GM12878 (cell line): ENCODE results near the gene GGA2. TPM values are rescaled to one million over a fixed set of nuclear protein-coding genes. Genes with fewer than 3 reads are reported as not detected.

Experiments used
- CBFB ChIP-seq: IDR thresholded peaks from 2 replicates; pipeline ENCODE4 v1.6.1; 2016; ENCODE audit warnings: antibody characterized with exemption, low read depth
- CBX3 ChIP-seq: fragments of 200-600 bp; sonication (generic); IDR thresholded peaks from 2 replicates; pipeline ENCODE4 v1.6.1; 2016; ENCODE audit warnings: low read depth, borderline replicate concordance
- CHD4 ChIP-seq: fragments of 200-600 bp; sonication (generic); IDR thresholded peaks from 2 replicates; pipeline ENCODE4 v1.6.1; 2016; ENCODE audit warnings: mild to moderate bottlenecking
- DPF2 ChIP-seq: fragments of 450-650 bp; IDR thresholded peaks from 2 replicates; pipeline ENCODE4 v1.6.1; 2017; ENCODE audit warnings: mild to moderate bottlenecking
- FOS ChIP-seq: IDR thresholded peaks from 3 replicates; pipeline ENCODE4 v1.6.1; 2011; ENCODE audit warnings: borderline replicate concordance; ENCODE audit not compliant: insufficient read length; ENCODE audit errors: extremely low read depth
- HDAC2 ChIP-seq: fragments of 200-600 bp; sonication (generic); IDR thresholded peaks from 2 replicates; pipeline ENCODE4 v1.6.1; 2017
- IRF4 ChIP-seq: IDR thresholded peaks from 2 replicates; pipeline ENCODE4 v1.6.1; 2011; ENCODE audit warnings: low read depth, low read length
- MAX ChIP-seq: IDR thresholded peaks from 2 replicates; pipeline ENCODE4 v1.6.1; 2012; ENCODE audit warnings: low read depth, low read length, improper control_type of control experiment
- MEF2A ChIP-seq: IDR thresholded peaks from 2 replicates; pipeline ENCODE4 v1.6.1; 2011; ENCODE audit warnings: low read depth, mild to moderate bottlenecking, low read length, moderate library complexity; ENCODE audit not compliant: insufficient read depth
- POU2F2 ChIP-seq: IDR thresholded peaks from 3 replicates; pipeline ENCODE4 v1.6.1; 2011; ENCODE audit warnings: low read depth, mild to moderate bottlenecking, low read length, borderline replicate concordance
- RAD21 ChIP-seq: IDR thresholded peaks from 2 replicates; pipeline ENCODE4 v1.6.1; 2011; ENCODE audit warnings: mild to moderate bottlenecking, low read depth, low read length, moderate library complexity; ENCODE audit not compliant: insufficient read depth
- SREBF1 ChIP-seq: IDR thresholded peaks from 2 replicates; pipeline ENCODE4 v1.6.1; 2012; ENCODE audit warnings: mild to moderate bottlenecking, low read length
- STAT1 ChIP-seq: fragments of 450-650 bp; conservative IDR thresholded peaks from 2 replicates; pipeline ENCODE4 v1.6.1; 2014; ENCODE audit warnings: antibody characterized with exemption, mild to moderate bottlenecking
- SUPT20H ChIP-seq: IDR thresholded peaks from 2 replicates; pipeline ENCODE4 v1.6.1; 2011; ENCODE audit warnings: low read depth, mild to moderate bottlenecking, low read length, moderate library complexity, borderline replicate concordance; ENCODE audit not compliant: control insufficient read depth
- SUZ12 ChIP-seq: fragments of 200-600 bp; sonication (generic); IDR thresholded peaks from one replicate; pipeline ENCODE4 v1.6.1; 2018; ENCODE audit warnings: antibody characterized with exemption, mild to moderate bottlenecking; ENCODE audit not compliant: unreplicated experiment
- TAF1 ChIP-seq: IDR thresholded peaks from 2 replicates; pipeline ENCODE4 v1.6.1; 2011; ENCODE audit warnings: mild to moderate bottlenecking, low read depth, low read length, borderline replicate concordance
- YBX1 ChIP-seq: fragments of 450-650 bp; IDR thresholded peaks from 2 replicates; pipeline ENCODE4 v1.6.1; 2016; ENCODE audit warnings: antibody characterized with exemption
- YY1 ChIP-seq: IDR thresholded peaks from 2 replicates; pipeline ENCODE4 v1.6.1; 2011; ENCODE audit warnings: low read depth, mild to moderate bottlenecking, low read length
- ZNF207 ChIP-seq: fragments of 450-650 bp; IDR thresholded peaks from 2 replicates; pipeline ENCODE4 v1.6.1; 2014; ENCODE audit warnings: antibody characterized with exemption, mild to moderate bottlenecking, borderline replicate concordance
- ZSCAN29 ChIP-seq: fragments of 450-650 bp; IDR thresholded peaks from 2 replicates; pipeline ENCODE4 v1.6.1; 2017; ENCODE audit warnings: mild to moderate bottlenecking, moderate library complexity
- polyA plus RNA-seq, 11 experiments: library from polyadenylated mRNA; depleted of rRNA in 4 of 11; unstranded in 6 of 11; stranded (reverse) in 5 of 11; fragments of >200 nt; fragmentation: Nextera tagmentation in 4 of 11; fragmentation: Illumina TruSeq in 1 of 11; extraction: Ambion mirVana in 4 of 11; extraction: Trizol in 1 of 11; gene quantifications; 1 replicate in 1 of 11; 2 replicates in 10 of 11; pipeline versions ENCODE4 v1.2.1 to v1.2.3, GENCODE V29; 2011 to 2016; ENCODE audit warnings: inconsistent platforms in 2 of 11, missing spikeins in 2 of 11, low read depth in 1 of 11
- total RNA-seq, 4 experiments: library from RNA; depleted of rRNA in 3 of 4; stranded (reverse); fragments of >200 nt in 3 of 4; fragmentation: Illumina TruSeq in 1 of 4; extraction: Trizol in 1 of 4; gene quantifications; 2 replicates each; pipeline versions ENCODE4 v1.2.1 to v1.2.3, GENCODE V29; 2013 to 2021
- TF ChIP-seq, protein P1 (sequence below): IDR thresholded peaks from 2 replicates; pipeline ENCODE4 v1.6.1; 2012; ENCODE audit warnings: low read depth, low read length, improper control_type of control experiment
- TF ChIP-seq, protein P2 (sequence below): fragments of 450-650 bp; IDR thresholded peaks from 2 replicates; pipeline ENCODE4 v1.6.1; 2014; ENCODE audit warnings: mild to moderate bottlenecking
- TF ChIP-seq, protein P3 (sequence below): fragments of 450-650 bp; IDR thresholded peaks from 2 replicates; pipeline ENCODE4 v1.6.1; 2017; ENCODE audit warnings: mild to moderate bottlenecking, moderate library complexity
- TF ChIP-seq, protein P4 (sequence below): fragments of 450-650 bp; IDR thresholded peaks from 2 replicates; pipeline ENCODE4 v1.6.1; 2017; ENCODE audit warnings: borderline replicate concordance

Gene GGA2
- total and polyA plus RNA-seq, 10 of the 15 experiments (the other 5 are each of a cell fraction or from before 2014, with no cell fraction given): 14.1 to 153 (median 86.6) TPM

GRCh38 chr16:23452572-23453337, 57.5 kb downstream of the GGA2 start, which contains the start of gene COG7 (continued):
- TF ChIP-seq, protein P1, sequence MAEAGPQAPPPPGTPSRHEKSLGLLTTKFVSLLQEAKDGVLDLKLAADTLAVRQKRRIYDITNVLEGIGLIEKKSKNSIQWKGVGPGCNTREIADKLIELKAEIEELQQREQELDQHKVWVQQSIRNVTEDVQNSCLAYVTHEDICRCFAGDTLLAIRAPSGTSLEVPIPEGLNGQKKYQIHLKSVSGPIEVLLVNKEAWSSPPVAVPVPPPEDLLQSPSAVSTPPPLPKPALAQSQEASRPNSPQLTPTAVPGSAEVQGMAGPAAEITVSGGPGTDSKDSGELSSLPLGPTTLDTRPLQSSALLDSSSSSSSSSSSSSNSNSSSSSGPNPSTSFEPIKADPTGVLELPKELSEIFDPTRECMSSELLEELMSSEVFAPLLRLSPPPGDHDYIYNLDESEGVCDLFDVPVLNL: no peak
- TF ChIP-seq HDAC2 (no peak), IRF4 (no peak), RAD21 (no peak), ZSCAN29 (no peak), MEF2A (0 out of 2 replicates have a peak, but pooled peaks have one; percentile 22), MAX (no peak), STAT1 (0 out of 2 replicates have a peak, but pooled peaks have one; percentile 77), SUZ12 (no peak), ZNF207 (peak; percentile 69), POU2F2 (no peak), FOS (no peak), CBX3 (no peak), SUPT20H (no peak), SREBF1 (no peak), CHD4 (no peak), DPF2 (peak; percentile 73; the same call in 1 of the 2 replicates), CBFB (peak; percentile 88), YY1 (peak; percentile 53; the same call in 1 of the 2 replicates), YBX1 (no peak), TAF1 (peak; percentile 33; the same call in 1 of the 2 replicates)
- TF ChIP-seq, protein P2, sequence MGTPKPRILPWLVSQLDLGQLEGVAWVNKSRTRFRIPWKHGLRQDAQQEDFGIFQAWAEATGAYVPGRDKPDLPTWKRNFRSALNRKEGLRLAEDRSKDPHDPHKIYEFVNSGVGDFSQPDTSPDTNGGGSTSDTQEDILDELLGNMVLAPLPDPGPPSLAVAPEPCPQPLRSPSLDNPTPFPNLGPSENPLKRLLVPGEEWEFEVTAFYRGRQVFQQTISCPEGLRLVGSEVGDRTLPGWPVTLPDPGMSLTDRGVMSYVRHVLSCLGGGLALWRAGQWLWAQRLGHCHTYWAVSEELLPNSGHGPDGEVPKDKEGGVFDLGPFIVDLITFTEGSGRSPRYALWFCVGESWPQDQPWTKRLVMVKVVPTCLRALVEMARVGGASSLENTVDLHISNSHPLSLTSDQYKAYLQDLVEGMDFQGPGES: no peak
- TF ChIP-seq, protein P3, sequence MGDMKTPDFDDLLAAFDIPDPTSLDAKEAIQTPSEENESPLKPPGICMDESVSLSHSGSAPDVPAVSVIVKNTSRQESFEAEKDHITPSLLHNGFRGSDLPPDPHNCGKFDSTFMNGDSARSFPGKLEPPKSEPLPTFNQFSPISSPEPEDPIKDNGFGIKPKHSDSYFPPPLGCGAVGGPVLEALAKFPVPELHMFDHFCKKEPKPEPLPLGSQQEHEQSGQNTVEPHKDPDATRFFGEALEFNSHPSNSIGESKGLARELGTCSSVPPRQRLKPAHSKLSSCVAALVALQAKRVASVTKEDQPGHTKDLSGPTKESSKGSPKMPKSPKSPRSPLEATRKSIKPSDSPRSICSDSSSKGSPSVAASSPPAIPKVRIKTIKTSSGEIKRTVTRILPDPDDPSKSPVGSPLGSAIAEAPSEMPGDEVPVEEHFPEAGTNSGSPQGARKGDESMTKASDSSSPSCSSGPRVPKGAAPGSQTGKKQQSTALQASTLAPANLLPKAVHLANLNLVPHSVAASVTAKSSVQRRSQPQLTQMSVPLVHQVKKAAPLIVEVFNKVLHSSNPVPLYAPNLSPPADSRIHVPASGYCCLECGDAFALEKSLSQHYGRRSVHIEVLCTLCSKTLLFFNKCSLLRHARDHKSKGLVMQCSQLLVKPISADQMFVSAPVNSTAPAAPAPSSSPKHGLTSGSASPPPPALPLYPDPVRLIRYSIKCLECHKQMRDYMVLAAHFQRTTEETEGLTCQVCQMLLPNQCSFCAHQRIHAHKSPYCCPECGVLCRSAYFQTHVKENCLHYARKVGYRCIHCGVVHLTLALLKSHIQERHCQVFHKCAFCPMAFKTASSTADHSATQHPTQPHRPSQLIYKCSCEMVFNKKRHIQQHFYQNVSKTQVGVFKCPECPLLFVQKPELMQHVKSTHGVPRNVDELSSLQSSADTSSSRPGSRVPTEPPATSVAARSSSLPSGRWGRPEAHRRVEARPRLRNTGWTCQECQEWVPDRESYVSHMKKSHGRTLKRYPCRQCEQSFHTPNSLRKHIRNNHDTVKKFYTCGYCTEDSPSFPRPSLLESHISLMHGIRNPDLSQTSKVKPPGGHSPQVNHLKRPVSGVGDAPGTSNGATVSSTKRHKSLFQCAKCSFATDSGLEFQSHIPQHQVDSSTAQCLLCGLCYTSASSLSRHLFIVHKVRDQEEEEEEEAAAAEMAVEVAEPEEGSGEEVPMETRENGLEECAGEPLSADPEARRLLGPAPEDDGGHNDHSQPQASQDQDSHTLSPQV: no peak
- TF ChIP-seq, protein P4, sequence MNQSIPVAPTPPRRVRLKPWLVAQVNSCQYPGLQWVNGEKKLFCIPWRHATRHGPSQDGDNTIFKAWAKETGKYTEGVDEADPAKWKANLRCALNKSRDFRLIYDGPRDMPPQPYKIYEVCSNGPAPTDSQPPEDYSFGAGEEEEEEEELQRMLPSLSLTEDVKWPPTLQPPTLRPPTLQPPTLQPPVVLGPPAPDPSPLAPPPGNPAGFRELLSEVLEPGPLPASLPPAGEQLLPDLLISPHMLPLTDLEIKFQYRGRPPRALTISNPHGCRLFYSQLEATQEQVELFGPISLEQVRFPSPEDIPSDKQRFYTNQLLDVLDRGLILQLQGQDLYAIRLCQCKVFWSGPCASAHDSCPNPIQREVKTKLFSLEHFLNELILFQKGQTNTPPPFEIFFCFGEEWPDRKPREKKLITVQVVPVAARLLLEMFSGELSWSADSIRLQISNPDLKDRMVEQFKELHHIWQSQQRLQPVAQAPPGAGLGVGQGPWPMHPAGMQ: no peak
